GM21528 (cell line): Measurements from ENCODE around the gene ARHGEF3.
A peak's percentile ranks its signal among the peaks of the same experiment; 100 is the strongest.
"Not testable (repeated sequence)": the region's sequence is repeated elsewhere in the genome, so short reads cannot be mapped to it uniquely, and the experiment has no call there.

Experiments used
- ATAC-seq: cut with Tn5 transposase; IDR thresholded peaks from one replicate; pipeline ENCODE4 v1.9.1; 2021; ENCODE audit warnings: mild to moderate bottlenecking, moderate library complexity; ENCODE audit not compliant: unreplicated experiment, low FRiP score

The ARHGEF3 gene

DNA sequence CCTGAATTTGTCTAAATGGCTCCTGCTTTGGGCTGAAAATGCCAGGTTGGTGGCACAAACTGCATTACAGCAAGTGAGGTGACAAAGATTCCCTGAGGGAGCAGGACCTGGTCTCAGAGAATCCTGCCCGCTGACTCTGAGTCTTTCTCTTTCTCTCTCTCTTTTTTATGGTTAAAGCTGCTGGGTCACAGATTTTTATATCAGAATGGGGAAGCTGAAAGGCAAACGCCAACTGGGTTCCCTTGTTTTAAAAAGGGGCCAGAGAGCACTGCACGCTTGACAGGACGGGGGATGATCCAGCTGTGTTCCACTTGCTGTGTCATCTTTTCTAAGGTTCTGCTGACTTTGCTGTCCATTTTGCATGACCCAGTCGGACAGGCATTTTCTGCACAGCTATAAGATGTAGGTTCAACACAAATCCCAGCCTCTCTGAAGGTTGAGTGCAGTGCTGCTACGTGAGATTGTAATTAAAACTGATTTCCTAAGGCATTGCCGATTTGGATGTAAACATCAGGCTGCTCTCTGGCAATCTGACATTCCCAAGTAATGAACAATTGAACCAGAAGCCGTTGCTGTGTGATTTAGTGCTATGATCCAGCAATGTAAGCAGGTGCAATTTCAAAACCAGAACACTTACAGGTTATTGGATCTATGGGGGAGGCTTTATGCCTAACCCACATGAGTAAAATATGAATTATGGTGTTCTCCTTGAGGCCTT, 25.8 kb downstream of the ARHGEF3 start:
- no peak for ATAC-seq

DNA sequence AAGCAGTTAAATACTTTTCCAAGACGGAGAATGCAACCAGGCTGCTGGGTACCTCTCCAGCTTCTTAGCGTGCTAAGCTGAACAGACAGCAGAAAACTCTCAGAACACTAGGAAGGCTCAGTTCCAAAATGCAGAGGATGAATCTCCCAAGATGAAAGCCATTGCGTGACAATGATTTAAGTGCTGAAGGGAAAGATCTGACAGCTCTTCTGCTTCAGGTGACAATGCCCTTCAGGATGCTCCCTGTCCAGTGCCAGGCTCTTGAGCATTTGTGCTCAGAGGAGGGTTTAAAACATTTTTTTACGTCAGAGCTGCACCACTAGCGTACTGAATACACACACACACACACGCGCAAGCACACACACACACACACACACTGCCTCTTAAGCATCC, 26.3 kb downstream of the ARHGEF3 start:
- ATAC-seq = no peak

DNA sequence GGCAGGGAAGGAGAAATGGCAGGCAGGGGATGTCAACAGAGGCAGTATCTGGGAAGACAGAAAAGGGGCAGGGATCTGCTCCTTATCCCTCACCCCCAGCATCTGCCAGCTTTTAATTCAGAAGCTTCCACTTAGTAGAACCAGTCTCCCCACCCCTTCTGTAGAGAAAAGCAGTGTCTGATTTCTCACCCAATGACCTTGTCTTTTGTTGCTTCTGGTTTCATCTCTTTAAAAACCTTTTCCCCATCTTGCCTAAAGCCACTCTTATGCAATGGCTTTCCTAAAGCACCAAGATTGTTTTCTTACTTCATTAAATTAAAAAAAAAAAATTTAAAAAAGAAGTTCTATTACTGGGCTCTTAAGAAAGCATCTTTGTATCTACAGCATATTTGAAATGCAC, 27.8 kb downstream of the ARHGEF3 start:
- no peak for ATAC-seq

DNA sequence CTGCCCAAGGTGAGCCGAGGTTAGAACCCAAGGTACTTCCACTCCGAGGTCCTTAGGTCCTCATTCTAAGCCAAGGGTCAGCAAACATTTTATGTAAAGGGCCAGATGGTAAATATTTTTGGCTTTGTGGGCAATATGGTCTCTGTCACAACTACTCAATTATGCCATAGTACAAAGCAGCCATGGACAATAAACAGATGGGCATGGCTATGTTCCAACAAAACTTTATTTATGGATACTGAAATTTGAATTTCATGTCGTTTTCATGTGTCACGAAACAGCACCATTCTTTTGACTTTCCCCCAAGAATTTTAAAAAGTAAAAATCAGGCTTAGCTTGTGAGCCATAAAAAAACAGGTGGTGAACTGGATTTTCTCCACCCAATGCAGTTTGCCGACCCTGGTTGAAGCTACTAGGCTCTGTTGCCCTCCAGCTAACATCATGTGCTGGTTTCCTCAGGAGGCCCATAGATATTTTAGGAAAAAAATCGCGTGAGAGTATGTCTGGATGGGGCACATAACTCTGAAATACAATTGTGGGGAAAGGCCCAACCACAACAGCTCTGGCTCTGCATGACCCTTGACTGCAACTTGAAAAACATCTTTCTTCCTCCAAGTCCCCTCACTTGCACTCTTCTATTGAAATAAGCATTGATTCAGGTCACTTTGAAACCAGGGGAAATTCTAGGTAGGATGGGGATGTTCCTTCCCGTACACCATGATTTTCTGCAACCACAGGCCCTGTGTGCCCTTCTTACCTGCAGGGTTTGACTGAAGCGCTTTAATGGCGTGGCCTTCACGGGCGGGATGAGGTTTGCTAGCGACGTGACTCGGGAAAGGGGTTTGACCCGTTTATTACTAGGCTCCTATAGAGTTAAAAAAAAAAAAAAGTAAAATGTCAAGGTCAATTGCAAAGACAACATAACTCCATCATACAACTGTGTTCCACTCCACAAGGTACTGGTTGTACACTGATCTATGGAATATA, 28.5 kb downstream of the ARHGEF3 start:
- no peak for ATAC-seq

DNA sequence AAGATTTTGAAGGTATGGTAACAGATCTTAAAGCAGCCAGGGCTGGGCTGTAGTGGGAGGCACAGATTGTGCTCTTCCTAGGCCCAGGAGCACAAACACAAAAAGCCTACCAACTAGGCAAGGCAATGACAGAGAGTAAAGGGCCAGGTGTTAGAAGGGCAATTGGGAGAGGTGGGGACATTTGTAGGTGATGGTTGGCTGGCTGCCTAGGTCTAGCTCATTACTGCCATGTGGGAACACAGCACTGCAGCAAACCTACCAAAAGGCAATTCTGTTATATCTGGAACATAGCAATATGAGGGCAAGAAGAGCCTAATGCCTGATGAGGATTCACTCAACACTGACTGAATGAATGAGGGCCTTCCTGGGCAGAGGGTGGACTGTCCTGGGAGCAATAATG, 30.4 kb downstream of the ARHGEF3 start:
- no peak for ATAC-seq

DNA sequence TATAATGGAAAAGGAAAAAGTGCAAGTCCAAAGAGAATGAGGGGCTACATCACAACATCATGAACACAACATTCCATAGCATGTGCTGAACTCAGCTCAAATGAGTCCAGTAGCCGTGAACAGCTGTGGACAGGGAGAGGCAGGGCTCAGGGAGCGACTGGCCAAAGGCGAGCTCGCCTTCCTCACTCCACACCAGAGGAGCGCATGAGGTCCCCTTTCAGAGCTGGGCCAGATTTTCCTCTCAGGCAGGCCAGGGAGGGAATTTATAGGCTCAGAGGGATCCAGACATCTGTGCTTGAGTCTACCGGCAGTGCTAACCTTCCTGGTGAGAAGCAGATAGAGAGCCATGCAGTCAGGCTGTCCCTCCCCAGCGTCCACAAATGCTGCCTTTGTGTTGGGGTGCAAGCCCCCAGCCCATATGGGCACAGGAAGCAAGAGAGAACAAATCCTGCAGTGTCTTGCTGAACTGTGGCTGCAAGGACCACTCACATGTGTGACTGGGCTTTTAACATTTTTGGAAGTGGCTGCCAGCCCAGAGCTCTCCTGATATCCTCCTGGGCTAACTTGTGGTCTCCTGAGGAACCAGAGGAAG, 32.5 kb downstream of the ARHGEF3 start:
- no peak for ATAC-seq

DNA sequence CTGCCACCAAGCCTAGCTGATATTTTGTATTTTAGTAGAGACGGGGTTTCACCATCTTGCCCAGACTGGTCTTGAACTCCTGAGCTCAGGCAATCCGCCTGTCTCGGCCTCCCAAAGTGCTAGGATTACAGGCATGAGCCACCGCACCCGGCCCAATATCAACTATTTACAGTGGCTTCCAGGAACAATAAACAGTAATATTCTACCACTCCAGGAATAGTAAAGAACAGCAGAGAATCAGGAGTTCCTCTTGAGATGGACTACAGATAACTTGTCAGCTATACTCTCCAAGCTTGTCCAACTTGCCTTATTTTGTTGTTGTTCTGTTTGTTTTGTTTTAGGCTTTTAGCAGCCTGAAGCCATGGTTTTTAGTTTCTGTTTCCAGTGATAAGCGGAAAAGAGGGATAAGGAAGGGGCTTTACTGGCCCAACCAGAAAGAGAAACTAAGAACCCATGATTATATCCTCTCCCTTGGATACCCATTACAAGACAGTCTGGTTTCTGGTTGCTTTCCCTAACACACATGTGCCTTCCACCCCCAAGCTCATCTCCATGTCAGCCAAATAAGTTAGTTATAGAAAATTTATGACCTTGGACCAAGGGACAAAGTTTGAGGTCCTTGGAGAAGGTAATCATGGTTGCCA, 36.7 kb downstream of the ARHGEF3 start:
- no peak for ATAC-seq

DNA sequence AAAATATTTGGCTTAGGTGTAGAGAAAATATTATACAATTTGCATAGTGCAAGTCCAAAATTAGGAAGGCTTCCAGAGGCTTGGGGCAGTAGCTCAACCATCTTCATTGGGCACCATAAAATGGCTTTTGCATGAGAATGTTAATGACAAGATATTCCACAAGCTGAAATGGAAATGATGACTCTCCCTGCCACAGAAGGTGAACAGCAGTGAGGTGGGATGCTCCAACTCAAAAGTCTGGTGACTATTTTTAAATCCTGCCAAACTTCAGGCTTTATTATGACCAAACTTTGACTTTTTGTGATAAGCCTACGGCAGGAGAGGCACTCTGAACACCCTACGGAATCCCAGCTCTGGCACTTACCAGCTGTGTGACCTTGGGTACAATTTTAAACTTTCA, 37.6 kb downstream of the ARHGEF3 start:
- no peak for ATAC-seq

DNA sequence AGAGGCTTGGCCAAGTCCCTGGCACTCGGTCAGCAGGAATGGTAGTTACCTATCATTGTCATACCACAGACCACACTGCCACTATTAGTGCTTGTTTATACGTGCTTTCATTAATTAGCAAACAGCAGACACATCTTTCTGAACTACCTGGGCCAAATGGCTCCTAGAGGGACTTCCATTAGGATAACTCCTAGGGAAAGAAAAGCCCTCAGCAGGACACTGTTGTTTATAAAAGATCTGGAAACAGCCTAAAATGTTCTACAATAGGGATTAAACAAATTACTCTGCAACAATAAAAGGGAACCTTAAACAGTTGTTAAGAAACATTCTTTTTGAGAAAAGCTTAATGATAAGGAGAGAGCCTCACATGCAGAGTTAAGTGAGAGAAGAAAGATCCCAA, 38.5 kb downstream of the ARHGEF3 start:
- no peak for ATAC-seq

DNA sequence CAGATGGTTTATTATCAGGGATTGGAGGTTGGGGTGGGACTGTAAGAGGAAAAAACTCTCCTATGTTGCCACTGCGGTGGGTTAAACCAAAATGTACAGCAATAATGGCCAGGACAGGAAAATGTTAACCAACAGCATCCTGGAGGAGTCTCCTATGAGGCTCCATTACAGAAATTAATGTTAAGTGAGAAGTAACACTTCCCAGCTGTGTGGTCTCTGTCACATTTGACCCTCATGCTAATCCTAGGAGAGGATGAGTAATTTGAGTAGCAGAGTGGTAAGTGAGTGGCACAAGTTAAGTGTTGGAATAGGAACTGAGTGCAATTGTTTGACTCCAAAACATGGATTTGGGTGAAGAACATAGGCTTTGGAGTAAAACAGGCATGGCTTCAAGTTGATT, 39.0 kb downstream of the ARHGEF3 start:
- ATAC-seq = no peak

DNA sequence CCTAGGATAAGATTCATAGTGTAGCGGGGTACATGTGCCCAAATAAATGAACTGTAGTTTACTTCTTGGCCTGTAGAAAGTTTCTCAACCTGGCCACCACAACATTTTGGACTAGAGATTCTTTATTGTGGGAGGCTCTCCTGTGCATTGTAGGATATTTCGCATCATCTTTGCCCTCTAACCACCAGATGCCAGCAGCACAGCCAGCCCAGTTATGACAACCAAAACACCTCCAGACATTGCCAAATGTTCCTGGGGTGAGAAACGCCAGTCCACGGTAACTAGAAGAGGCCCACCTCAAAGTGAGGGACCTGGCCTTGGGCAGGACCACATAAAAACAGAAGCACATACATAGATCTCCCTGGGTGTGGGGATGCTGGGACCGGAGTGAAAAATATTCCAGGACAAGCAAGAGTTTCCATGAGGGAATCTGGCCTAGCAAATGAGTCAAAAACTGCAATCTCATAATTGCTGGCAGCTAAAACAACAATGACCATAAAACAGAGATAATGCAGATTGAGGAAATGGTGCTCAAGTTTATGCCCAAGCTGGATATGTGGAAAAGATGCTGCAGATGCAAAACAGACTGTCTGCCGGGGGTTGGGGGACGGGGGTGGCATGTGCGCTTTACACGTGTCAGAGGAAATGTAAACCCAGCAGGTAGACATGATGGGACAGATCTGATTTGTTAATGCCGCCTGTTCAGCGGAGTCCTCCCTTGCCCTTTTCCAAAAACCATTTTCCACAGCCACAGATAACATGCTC, 39.7 kb downstream of the ARHGEF3 start:
- ATAC-seq = no peak

DNA sequence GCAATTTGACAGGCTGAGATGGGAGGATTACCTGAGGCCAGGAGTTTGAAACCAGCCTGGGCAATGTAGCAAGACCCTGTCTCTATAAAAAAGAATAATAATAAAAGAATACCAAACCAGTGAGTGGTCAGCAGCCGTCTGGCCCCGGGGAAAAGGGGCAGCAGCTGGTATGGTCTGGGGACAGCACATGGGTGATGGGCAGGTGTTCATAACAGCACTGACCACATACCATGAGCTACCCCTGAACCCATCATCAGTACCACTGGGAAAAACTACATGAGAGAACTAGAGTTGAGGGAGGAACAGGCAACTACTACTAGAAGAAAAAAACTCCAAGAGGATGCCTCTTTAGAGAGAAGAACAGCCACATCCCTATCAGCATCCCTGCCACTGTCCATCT, 40.7 kb downstream of the ARHGEF3 start:
- no peak for ATAC-seq

DNA sequence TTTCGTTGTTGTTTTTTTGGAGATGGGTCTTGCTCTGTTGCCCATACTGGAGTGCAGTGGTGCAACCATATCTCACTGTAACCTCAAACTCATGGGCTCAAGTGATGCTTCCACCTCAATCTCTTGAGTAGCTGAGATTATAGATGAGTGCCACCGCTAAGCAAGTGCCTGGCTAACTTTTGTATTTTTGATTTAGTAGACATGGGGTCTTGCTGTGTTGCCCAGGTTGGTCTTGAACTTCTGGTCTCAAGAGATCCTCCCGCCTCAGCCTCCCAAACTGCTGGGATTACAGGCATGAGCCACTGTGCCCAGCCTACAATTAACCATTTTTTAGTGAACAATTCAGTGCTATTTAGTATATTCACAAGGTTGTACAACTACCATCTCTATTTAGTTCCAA, 42.2 kb downstream of the ARHGEF3 start:
- ATAC-seq = no peak

DNA sequence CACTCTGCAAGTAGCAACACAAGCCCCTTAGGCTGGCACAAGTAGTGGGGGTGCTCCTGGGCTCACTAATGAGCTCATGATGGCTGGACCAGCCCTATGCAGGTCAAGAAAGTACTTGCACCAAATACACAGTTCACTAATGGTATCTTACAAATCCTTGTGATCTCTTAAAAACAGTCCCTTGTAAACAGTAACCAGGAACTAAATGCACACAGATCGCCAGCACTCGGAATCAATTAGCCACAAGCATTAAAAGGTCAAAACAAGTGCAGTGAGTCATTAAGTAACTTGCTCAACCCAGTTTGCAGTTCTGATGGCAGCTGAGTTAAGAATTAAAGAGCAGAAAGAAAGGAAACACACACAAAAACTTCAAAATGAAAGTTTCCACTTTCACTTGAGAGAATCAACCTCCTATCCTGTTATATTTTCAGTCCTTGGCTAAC, 43.2 kb downstream of the ARHGEF3 start:
- ATAC-seq = peak; percentile 84

DNA sequence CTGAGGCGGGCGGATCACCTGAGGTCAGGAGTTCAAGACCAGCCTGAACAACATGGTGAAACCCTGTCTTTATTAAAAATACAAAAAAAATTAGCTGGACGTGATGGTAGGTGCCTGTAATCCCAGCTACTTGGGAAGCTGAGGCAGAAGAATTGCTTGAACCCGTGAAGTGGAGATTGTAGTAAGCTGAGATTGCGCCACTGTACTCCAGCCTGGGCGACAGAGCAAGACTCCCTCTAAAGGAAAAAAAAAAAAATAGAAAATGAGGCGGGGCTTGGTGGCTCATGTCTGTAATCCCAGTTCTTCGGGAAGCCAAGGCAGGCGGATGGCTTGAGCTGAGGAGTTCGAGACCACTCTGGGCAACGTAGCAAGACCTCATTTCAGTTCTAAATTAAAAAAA, 43.7 kb downstream of the ARHGEF3 start:
- ATAC-seq = not testable (repeated sequence)

DNA sequence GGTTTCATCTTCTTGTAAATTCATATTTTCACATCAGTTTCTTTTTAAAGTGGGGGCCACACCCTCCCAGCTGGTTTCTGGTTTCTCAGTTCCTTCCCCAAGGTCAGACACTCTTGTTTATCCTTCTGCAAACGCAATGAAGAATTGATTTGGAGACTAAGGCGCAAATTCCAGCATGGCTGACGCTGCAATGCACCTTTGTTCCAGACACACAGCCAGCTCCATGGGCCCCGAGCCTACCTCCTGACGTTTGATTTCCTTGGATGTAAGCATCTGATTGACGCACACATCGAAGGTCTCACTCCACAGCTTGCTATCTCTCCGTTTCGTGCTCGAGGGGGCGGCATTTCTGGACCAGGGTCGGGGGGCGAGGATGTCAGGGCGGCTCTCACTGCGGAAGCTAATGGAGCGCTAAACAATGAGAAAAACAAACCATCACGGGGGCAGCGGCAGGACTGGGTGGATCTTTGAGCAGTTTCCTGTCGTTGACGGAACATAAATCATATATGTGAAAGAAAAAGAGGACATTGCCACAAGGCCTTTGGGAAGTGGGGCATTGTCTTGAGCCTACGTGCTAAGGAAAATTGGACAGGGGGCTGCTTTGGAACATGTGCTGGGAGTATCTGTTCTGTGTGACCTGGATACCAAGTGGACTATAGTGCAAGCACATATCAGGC, 46.9 kb downstream of the ARHGEF3 start:
- no peak for ATAC-seq

DNA sequence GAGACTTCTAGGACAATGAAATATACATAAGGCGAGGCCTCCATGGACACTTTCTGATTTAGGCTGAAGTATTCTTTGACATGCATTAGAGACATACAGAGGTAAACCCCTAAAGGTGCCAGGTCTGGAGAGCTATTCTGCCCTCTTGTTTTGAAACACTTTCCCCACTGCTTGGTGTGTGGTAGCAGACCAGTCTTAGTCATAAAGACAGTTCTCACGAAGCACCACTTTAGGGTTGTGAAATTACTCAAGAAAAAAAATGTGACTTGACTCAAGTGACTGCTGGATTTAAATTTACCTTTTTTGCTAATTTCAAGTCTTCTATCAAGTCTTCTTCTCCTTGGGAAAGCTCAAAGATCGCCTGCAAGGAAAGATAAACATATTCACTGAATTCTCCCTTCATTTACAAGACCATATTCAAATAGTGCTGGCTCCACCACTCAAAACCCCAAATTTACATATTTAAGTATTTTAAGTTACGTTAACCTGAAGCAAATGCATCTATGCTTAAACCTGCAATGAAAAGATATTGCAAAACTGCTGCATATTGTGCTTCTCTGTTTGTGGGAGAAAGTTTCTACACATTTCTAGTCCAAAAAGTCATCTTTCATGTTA, 48.4 kb downstream of the ARHGEF3 start:
- ATAC-seq = peak; percentile 83

DNA sequence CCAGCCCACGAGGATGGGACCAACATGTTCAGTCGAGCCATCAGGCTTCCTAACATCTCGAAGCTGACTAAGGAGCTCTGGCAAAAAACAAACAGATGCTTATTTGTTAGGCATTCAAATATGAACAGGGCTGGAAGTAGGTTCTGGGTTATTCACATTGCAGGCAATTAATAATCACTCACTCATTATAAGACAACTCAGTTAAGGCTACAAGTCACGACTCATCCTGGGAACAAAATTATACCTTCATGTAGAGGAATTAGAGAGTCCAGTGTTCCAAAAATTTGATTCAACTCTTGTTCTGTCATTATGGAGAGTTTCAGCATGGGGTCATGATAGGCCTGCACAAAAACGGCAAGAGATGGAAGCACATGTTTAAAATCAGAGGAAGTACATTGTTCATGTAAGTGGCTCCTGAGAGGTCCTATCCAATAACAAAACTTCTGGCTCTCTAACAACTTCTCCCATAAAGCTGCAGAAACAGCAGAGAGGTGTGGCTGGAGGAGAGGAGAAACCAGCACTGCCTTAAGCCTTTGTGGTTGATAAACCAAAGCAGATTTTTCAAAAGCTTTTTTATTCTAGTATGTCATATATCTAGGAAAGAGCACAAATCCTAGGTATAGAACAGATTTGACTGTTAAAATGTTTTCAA, 50.6 kb downstream of the ARHGEF3 start:
- ATAC-seq = no peak
